ENCODE results near the gene C11orf52. TPM values are rescaled to one million over a fixed set of nuclear protein-coding genes. Genes with fewer than 3 reads are reported as not detected.

C11orf52 gene
- 1 to 10 TPM in 5 of 9 donors, under 1 TPM in 2, not detected in 2; 0.53 to 4.2 (median 2.5) TPM for total RNA-seq
- 1 to 10 TPM in 2 of 3 donors, under 1 TPM in 1; 0.68 to 1.9 (median 1.7) TPM for polyA plus RNA-seq
- long read RNA-seq, donor 1 = 0 reads
- long read RNA-seq, donor 2, transcript C11orf52-201 (4 exons, 1,141 nt) = major isoform, 5 of 5 reads
- long read RNA-seq, donor 2, partial matches to known transcripts = 0 of 5 reads
- long read RNA-seq, donor 2, other reads (novel, unspliced or antisense) = 0 of 5 reads
- long read RNA-seq, donor 3, partial matches to known transcripts = 0 of 1 reads
- long read RNA-seq, donor 3, other reads (novel, unspliced or antisense) = 0 of 1 reads
- long read RNA-seq, donor 4 = 0 reads
- long read RNA-seq, donor 5, partial matches to known transcripts = 0 of 2 reads
- long read RNA-seq, donor 5, other reads (novel, unspliced or antisense) = 0 of 2 reads
- long read RNA-seq, donor 6, partial matches to known transcripts = 0 of 1 reads
- long read RNA-seq, donor 6, other reads (novel, unspliced or antisense) = 0 of 1 reads
- long read RNA-seq, donor 7 = 0 reads
- long read RNA-seq, donor 8 = 0 reads
- long read RNA-seq, donor 9, partial matches to known transcripts = 0 of 1 reads
- long read RNA-seq, donor 9, other reads (novel, unspliced or antisense) = 0 of 1 reads
- long read RNA-seq, donor 10 = 0 reads

GRCh38 chr11:111918390-111919256, at the start of gene C11orf52:
Gene C11orf52, plus strand, starts transcription at chr11:111918913. Its CDS starts 60 bp downstream, at chr11:111918973.
- H3K36me3 ChIP-seq (replicated peaks in 1 of 2) = no peaks in the 10 kb centered on the region
- H3K4me3 ChIP-seq = peak within 1 kb of the TSS in 1 of 4 donors; percentile 25
- peak within 1 kb of the TSS in 1 of 5 donors; percentile 35 for H3K27ac ChIP-seq
- H3K4me1 ChIP-seq (replicated peaks in 1 of 2) = peaks cover 8 to 21% of the 10 kb centered on the region in 2 donors
- H3K27me3 ChIP-seq = no peaks in the 10 kb centered on the region
- intact Hi-C loops (cut with DNase I) = no loop called here
- no peaks in the 10 kb centered on the region for H3K9me3 ChIP-seq (replicated peaks in 1 of 3)
- peak in 1 of 7 donors; percentile 31 for DNase-seq
- WGBS, 4 donors = 63 to 68% (median 68%) methylated on average over 8 to 19 of the region's 19 CpGs
- no peak for TF ChIP-seq CTCF (IDR thresholded peaks at IDR 0.05)

GRCh38 chr11:111870113-111870512, 48.6 kb upstream of the C11orf52 start:
- Histone ChIP-seq H3K4me3 (peak overlapping the region in 1 of 4 donors; percentile 97), H3K27ac (no peak overlapping the region), H3K9me3 (replicated peaks in 1 of 3) (no peaks in the 10 kb centered on the region), H3K27me3 (no peaks in the 10 kb centered on the region), H3K36me3 (replicated peaks in 1 of 2) (peaks cover 0 to 11% of the 10 kb centered on the region in 2 donors), H3K4me1 (replicated peaks in 1 of 2) (peaks cover 0 to 12% of the 10 kb centered on the region in 2 donors)
- TF ChIP-seq CTCF (IDR thresholded peaks at IDR 0.05) = no peak
- TF ChIP-seq POLR2A (IDR thresholded peaks at IDR 0.05) = no peak
- no peak for DNase-seq
- intact Hi-C loops (cut with DNase I) = loop anchor here (10.0 kb wide), 3 partner anchors 55 to 215 kb away; partner anchors contain the start of genes SDHD (in 1 of the 2) and TIMM8B (in 1 of the 2)
- 72 to 98% (median 79%) methylated on average over 1 of the region's 1 CpG for whole genome bisulfite sequencing, 4 donors

GRCh38 chr11:111870522-111870885, 48.2 kb upstream of the C11orf52 start:
- Histone ChIP-seq H3K27me3 (no peaks in the 10 kb centered on the region), H3K4me3 (peak overlapping the region in 2 of 4 donors; percentile 91 to 97), H3K9me3 (replicated peaks in 1 of 3) (no peaks in the 10 kb centered on the region), H3K4me1 (replicated peaks in 1 of 2) (peaks cover 0 to 12% of the 10 kb centered on the region in 2 donors), H3K36me3 (replicated peaks in 1 of 2) (peaks cover 0 to 9% of the 10 kb centered on the region in 2 donors), H3K27ac (peak overlapping the region in 4 of 5 donors; percentile 74 to 98 (median 88))
- intact Hi-C loops (cut with DNase I) = loop anchor here (10.0 kb wide), 3 partner anchors 54 to 214 kb away; partner anchors contain the start of genes SDHD (in 1 of the 2) and TIMM8B (in 1 of the 2)
- TF ChIP-seq POLR2A (IDR thresholded peaks at IDR 0.05) (no peak), CTCF (IDR thresholded peaks at IDR 0.05) (no peak)
- DNase-seq = no peak
